Measurements from ENCODE around the gene MB21D2.

MB21D2 gene

GRCh38 chr3:192830291-192831110 is 87.2 kb downstream of the MB21D2 start:
- no peak for DNase-seq

GRCh38 chr3:192827863-192828594 is 89.6 kb downstream of the MB21D2 start:
- no peak for DNase-seq

GRCh38 chr3:192827208-192827607 is 90.4 kb downstream of the MB21D2 start:
- no peak for DNase-seq

- no peak for DNase-seq
These were observed 91.2 kb downstream of the MB21D2 start for GRCh38 chr3:192826214-192827006.

DNA sequence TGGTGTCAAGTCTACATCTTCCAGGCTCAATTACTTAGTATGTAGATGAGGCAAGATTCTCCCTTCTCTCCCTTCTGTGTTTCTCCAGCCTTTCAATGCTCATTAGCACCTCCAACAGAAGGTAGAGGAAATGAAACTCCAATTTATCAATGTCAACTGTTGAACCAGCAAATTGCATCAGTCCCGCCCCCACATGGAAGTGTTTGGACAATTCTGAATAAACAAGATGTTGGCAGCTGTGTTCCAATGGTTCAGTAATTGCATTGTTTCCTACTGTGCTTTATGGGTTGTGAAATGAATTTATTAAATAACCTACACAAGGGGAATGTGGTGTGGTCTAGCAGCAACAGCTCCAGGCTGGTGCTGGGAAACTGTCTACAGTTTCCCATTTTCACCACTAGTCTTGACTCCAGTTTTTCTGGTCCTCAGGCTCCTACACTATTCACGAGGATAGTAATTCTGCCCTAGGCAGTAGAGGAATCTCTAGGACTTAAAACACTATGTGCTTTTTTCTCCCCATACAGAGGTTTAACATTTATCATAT is 91.9 kb downstream of the MB21D2 start:
- DNase-seq, result no peak

- no peak for DNase-seq
These were observed 92.4 kb downstream of the MB21D2 start for GRCh38 chr3:192825216-192825615.

DNA sequence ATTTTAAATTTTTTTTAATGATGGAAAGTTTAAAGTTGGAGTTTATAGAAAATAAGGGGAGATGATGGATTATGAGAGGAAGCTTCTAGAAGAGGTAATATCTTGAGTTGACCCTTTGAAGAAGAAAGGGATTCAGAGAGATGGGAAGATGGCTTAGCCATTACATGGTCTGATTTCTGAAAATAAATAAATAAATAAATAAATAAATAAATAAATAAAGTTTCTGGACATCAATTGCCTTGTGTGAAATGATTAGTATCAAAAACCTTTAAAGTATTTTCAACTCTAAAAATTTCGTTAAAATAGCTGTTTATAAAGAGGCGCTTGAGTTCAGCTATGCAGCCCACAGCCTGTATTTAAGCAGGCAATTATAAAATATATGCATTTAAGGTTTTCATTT is 93.3 kb downstream of the MB21D2 start:
- no peak for DNase-seq

DNA sequence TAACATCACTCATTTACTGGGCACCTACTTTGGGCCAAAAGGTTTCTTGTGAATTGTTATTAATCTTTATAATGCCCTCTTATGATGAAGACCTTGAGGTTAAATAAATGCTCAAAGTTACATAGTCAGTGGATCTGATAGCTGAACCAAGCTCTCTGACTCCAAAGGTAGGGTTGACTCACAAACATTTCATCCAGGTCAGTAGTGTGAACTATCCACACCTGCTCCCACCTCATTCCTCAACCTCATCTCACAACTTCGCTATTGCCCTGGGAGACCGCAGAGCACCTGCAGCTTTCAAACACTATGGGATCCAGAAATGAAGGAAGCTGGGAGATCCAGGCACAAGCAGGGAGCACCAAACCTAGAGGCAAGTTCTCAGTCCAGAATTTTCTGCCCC is 96.5 kb downstream of the MB21D2 start:
- DNase-seq, result no peak

DNA sequence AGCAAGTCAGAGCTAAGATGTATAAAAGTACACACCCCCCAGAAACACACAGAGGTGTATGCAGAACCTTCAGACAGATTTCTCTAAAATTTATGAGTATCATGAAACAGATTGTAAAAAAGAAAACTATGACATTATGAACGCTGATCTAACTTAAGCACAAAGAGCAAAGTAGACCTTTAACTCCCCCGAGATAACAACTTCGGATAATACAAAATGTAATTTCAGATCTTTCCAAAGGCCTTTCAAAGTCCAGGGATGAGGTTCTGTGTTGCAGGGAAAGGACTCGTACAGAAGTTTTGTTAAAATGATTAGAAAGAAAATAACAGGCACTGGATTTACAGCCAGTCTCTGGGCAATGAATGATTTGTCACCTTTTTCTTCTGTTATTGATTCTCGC is 97.5 kb downstream of the MB21D2 start:
- DNase-seq, result no peak

- DNase-seq, result peak; percentile 16 to 18
These were observed 98.6 kb downstream of the MB21D2 start for GRCh38 chr3:192819001-192819569.

DNA sequence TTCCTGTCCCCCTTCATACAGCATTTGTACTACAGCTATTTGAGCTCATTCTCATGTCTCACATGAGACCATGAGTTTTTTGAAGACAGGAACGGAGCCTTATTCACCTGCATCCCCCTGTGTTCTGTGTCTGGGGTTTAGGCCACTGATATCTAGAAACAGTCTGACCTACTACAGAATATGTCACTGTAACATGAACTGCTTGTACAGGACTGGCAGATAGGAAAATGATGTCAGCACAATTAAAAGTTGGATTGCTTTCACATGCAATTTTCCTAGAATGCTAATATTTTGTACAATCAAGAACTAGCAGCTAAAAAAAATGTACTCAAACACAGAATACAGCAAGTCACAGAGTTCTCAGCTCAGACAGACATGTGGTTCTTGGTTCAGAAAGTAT is 99.5 kb downstream of the MB21D2 start:
- no peak for DNase-seq

- no peak for DNase-seq
These were observed 100.2 kb downstream of the MB21D2 start for GRCh38 chr3:192817506-192817905.

DNA sequence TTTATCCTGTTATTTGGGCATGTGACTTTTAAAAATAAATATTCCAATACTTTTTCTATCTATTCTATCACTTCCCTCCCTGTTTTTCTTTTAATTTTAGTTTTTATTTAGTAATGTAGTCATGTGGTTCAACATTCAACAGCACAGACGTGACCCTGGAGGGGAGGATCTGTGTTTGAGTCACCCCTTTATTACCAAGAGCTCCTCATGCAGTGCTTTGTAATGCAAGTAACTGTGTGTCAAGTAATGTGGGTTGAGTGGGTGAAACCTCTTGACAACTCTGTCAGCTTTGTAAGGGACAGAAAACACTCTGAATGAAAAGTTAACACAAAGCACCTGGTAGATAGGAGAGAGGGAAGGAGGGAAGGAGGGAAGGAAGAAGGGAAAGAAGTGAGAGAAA is 100.6 kb downstream of the MB21D2 start:
- DNase-seq, result peak in 1 of 2 donors; percentile 9

GRCh38 chr3:192816351-192816750 is 101.3 kb downstream of the MB21D2 start:
- DNase-seq, result no peak

DNA sequence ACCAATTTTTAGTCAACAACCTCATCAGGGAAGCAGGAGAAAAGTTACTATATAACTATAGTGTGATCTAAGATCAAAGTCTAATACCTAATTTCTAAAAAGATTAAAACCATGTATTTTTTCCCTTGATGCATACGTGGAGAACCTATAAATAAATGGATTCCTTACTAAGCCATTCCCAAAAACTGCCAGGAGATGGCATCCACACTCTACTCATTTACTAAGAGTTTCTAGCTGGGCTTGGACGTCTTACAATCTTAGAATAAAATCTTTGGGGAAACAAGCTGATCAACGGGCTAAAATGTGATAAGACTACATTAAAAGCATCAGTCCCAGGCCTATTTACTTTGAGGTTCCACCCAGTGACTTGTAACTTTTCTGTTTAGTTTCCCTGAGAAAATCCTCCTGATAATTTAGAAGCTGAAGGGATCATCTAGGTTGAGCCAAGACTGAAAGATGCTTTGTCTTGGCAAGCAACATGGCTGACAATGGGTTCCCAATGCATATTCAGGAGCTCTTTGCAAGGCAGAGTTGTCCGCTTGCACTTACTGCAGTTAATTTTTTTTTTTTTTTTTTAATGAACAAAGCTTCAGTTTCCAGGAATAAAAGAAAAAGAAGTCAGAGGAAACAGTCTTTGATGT is 104.8 kb downstream of the MB21D2 start:
- peak in 1 of 2 donors; percentile 22 for DNase-seq

DNA sequence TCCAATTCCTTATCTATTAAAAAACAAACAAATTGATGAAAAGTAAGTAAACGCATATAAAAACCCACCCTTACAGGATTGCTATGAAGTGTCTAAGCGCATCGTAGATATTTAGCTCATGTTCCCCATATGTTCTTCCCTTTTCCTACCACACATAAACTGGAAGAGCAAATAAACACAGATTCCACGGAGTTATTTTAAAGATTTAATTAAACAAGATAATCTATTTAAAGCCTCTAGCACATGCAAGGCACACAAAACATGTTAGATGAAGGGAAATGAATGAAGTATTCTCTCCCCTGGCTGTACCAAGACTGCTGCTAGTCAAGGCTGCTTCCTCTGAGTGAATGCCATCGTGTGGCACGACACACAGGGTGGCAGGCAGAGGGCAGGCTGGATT is 111.9 kb downstream of the MB21D2 start:
- DNase-seq, result no peak

GRCh38 chr3:192804502-192804901 is 113.2 kb downstream of the MB21D2 start:
- DNase-seq, result no peak

- DNase-seq, result no peak
These were observed 114.4 kb downstream of the MB21D2 start for GRCh38 chr3:192802957-192803899.

DNA sequence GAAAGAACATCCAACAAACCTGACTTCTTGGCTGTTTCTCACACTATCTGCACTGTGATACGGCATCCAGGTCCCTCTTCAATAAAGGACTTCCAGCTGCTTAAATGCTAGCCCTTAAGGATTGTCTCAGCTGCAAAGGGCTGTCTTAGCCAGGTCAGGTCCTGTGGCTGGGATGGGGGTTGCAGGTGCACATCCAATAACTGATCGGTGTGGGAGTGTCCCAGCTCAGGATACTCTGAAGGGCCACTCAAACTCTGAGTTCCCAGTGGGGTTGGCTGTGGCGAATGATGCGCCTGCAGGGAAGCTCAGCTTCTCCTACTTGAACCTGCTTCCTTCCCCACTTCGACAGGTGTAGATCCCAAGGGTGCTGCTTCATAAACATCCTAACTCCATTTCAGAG is 115.7 kb downstream of the MB21D2 start:
- DNase-seq, result no peak

- DNase-seq, result no peak
These were observed 117.9 kb downstream of the MB21D2 start for GRCh38 chr3:192799721-192800120.

DNA sequence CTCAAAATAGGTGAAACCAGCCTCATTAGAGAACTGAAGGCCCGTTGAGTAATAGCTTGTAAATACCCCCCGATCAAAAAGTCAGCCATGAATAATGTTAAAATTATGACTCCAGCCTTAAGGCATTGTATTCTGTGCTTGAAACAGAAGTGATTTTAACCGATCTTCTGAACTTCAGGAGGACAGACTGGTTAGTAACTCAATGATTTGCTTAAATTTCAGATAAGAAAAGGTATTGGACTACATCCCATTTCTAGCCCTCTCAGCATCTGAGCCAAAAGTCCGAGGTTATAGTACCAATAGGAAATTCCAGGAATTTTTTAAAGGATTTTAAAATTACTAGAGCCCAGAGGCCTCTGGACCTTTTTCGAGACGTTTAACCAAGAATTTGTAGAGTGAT is 122.6 kb downstream of the MB21D2 start:
- no peak for DNase-seq

Data from stimulated activated CD4-positive, alpha-beta T cell treated with anti-CD3 and anti-CD28 coated beads, Interleukin-2, amount 100 ng/mL, for 48 hours (primary cell).